Colonic mucosa (tissue), 4 donors: Measurements from ENCODE around the gene CERS6. TPM values are rescaled to one million over a fixed set of nuclear protein-coding genes. Genes with fewer than 3 reads are reported as not detected.
A peak's percentile ranks its signal among the peaks of the same experiment; 100 is the strongest.

Experiments
- DNase-seq: peaks from one replicate; pipeline ENCODE4 v3.0.0-alpha.2; 2020
- H3K27ac ChIP-seq: fragments of 200-600 bp; one replicate; pipeline ENCODE4 v1.8.0; 2021
- H3K27me3 ChIP-seq: fragments of 200-600 bp; one replicate; pipeline ENCODE4 v1.8.0; 2021
- H3K36me3 ChIP-seq: fragments of 200-600 bp; one replicate; pipeline ENCODE4 v1.8.0; 2021
- H3K4me1 ChIP-seq: fragments of 200-600 bp; one replicate; pipeline ENCODE4 v1.8.0; 2021; ENCODE audit warnings: mild to moderate bottlenecking
- H3K4me3 ChIP-seq: fragments of 200-600 bp; one replicate; pipeline ENCODE4 v1.8.0; 2021
- H3K9ac ChIP-seq, 2 donors: one replicate each; pipeline ENCODE4 v1.7.0; 2013; ENCODE audit warnings: control low read depth in 2 of 2, low read depth in 2 of 2, low read length in 2 of 2
- H3K9me3 ChIP-seq: fragments of 200-600 bp; one replicate; pipeline ENCODE4 v1.8.0; 2021
- intact Hi-C: fragments of 100-400 bp; cut with DNase I; formaldehyde crosslinking; loops from one replicate; pipeline ENCODE4 v1.14.1; 2022
- total RNA-seq, 2 donors: library from RNA; stranded (reverse); fragmentation: NEBNext Ultra II Directional in 1 of 2; extraction: Animal tissue kit (Norgen Biotek cat#: 25700) in 1 of 2; gene quantifications; one replicate each; pipeline ENCODE4 v1.2.1, GENCODE V29; 2021
- TF ChIP-seq, protein P1 (sequence below): fragments of 200-600 bp; IDR thresholded peaks from one replicate; pipeline ENCODE4 v1.8.0; 2022; ENCODE audit warnings: antibody characterized with exemption, mild to moderate bottlenecking
- donor health status: healthy.
- donor health status: DM: no; HTN: no; CAD: no.
- donor health status: DM: no; HTN: no; CAD: no.

Gene CERS6
- total RNA-seq, 2 donors from 2014 or later: 56.7 to 75.9 TPM

DNA sequence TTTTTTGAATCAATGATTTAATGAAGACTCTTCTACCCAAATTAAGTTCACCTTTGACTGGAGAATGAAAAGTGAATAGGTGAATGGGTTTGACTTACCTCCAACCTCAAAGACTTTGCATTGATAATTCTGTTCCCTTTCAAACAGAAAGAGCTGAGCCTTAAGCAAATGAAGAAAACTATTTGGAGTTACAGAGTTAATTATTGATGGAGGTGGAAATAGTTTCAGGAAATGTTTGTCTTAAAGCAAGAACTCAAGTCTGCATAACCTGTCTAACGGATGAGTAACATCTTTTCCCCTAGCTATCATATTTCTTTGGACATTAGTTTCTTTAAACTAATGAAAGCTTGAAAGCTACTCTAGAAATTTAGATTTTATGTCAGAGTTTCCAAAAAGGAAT lies 166.5 kb downstream of the CERS6 start:
- no peaks in the 10 kb centered on the region for H3K27me3 ChIP-seq
- no peak for DNase-seq
- H3K9me3 ChIP-seq: no peaks in the 10 kb centered on the region
- no peak overlapping the region for H3K9ac ChIP-seq
- no peaks in the 10 kb centered on the region for H3K4me1 ChIP-seq
- H3K27ac ChIP-seq: no peak overlapping the region
- TF ChIP-seq, protein P1, sequence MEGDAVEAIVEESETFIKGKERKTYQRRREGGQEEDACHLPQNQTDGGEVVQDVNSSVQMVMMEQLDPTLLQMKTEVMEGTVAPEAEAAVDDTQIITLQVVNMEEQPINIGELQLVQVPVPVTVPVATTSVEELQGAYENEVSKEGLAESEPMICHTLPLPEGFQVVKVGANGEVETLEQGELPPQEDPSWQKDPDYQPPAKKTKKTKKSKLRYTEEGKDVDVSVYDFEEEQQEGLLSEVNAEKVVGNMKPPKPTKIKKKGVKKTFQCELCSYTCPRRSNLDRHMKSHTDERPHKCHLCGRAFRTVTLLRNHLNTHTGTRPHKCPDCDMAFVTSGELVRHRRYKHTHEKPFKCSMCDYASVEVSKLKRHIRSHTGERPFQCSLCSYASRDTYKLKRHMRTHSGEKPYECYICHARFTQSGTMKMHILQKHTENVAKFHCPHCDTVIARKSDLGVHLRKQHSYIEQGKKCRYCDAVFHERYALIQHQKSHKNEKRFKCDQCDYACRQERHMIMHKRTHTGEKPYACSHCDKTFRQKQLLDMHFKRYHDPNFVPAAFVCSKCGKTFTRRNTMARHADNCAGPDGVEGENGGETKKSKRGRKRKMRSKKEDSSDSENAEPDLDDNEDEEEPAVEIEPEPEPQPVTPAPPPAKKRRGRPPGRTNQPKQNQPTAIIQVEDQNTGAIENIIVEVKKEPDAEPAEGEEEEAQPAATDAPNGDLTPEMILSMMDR: no peak
- H3K36me3 ChIP-seq: no peaks in the 10 kb centered on the region
- intact Hi-C loops: no loop called here
- H3K4me3 ChIP-seq: no peak overlapping the region

DNA sequence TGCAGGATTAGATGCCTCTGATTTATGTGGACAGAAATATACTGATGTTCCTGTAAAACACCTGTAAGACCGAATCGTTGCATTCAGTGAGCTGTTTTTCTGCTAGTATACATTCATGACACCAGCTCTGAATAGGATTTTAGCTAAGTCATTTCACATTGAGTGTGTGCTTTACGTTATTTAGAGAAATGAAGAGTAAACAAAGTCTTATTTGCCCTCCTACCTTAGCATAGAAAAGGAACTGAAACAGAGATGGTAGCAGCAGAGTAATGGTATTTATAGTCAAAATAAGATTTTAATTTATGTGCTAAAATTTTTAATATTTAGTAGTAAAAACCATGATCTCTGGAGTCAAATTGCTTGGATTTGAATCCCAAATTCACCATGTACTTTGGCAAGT lies 168.0 kb downstream of the CERS6 start:
- Histone ChIP-seq H3K4me1 (no peaks in the 10 kb centered on the region), H3K36me3 (no peaks in the 10 kb centered on the region), H3K9me3 (no peaks in the 10 kb centered on the region), H3K9ac (no peak overlapping the region), H3K27ac (no peak overlapping the region), H3K4me3 (no peak overlapping the region), H3K27me3 (no peaks in the 10 kb centered on the region)
- TF ChIP-seq, protein P1: no peak
- intact Hi-C loops: no loop called here
- DNase-seq: no peak

- H3K9me3 ChIP-seq: no peaks in the 10 kb centered on the region
- peak overlapping the region; percentile 32 for H3K27ac ChIP-seq
- no peaks in the 10 kb centered on the region for H3K36me3 ChIP-seq
- H3K4me3 ChIP-seq: no peak overlapping the region
- H3K9ac ChIP-seq: no peak overlapping the region
- TF ChIP-seq, protein P1: no peak
- DNase-seq: peak; percentile 48
- no peaks in the 10 kb centered on the region for H3K27me3 ChIP-seq
- no peaks in the 10 kb centered on the region for H3K4me1 ChIP-seq
- intact Hi-C loops: no loop called here
Observed at GRCh38 chr2:168626096-168626495, 170.0 kb downstream of the CERS6 start.

DNA sequence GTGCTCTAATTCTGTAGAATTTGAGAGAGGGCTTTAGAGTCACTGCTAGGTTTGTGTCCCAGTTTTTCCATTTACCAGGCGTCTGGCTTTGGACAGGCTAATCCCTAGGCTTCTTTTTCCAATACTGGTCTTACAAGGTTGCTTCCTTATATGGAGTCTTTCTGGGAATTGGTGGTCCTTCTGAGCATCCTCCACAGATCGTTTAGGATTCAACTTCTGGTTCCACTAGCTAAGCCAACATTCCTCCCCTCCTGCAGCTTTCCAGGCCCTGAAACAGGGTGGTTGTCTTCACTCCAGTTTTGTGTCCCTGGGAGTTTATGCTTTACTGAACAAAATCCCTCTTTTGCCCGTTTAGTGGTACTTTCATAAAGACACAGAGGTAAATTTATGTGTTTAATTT lies 170.6 kb downstream of the CERS6 start:
- Histone ChIP-seq H3K27ac (peak overlapping the region; percentile 32), H3K9ac (no peak overlapping the region), H3K4me1 (no peaks in the 10 kb centered on the region), H3K36me3 (no peaks in the 10 kb centered on the region), H3K9me3 (no peaks in the 10 kb centered on the region), H3K27me3 (no peaks in the 10 kb centered on the region), H3K4me3 (no peak overlapping the region)
- TF ChIP-seq, protein P1: no peak
- no peak for DNase-seq
- intact Hi-C loops: no loop called here

DNA sequence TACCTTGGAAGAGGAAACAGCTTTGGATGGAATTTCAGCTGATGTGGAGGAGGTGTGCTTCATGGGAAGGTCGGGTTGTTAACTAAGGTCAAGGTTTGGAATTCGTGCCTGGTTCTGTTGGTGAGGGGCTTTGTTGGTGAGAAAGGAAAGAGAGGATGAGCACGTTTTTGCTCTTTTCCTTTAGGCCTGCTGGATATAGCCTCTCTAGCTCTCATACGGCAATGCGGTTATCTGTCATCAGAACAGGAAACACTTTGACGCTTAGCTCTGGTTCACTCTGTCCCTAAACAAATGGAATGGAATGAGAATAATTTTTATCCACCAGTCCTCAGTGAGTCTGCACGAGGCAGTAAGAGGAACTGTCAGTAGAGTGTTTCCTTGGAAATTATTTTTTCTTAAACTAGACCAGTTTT lies 176.6 kb downstream of the CERS6 start:
- H3K27ac ChIP-seq: no peak overlapping the region
- H3K27me3 ChIP-seq: no peaks in the 10 kb centered on the region
- no peaks in the 10 kb centered on the region for H3K36me3 ChIP-seq
- intact Hi-C loops: no loop called here
- peaks cover 5% of the 10 kb centered on the region for H3K4me1 ChIP-seq
- DNase-seq: no peak
- H3K9ac ChIP-seq: no peak overlapping the region
- H3K9me3 ChIP-seq: no peaks in the 10 kb centered on the region
- TF ChIP-seq, protein P1: no peak
- no peak overlapping the region for H3K4me3 ChIP-seq

DNA sequence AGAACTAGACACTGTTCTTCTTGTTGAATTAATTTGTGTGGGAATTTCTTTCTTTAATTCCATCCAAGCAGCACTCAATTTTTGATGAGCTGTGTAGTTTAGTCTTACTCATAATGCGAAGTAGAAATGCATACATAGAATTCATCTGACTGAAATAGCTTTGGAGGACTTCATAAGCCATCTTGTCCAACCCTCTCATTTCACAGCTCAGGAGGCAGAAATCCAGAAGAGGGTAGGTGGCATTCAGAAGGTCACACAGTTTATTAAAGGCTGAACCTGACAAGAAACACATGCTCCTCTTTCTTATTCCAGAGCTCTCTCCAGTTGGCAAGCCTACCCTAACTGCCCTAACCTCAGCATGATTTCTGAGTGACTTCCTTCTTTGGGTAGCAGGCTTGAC lies 177.1 kb downstream of the CERS6 start:
- Histone ChIP-seq H3K27ac (no peak overlapping the region), H3K4me3 (no peak overlapping the region), H3K36me3 (no peaks in the 10 kb centered on the region), H3K9ac (no peak overlapping the region), H3K4me1 (peaks cover 5% of the 10 kb centered on the region), H3K27me3 (no peaks in the 10 kb centered on the region), H3K9me3 (no peaks in the 10 kb centered on the region)
- TF ChIP-seq, protein P1: no peak
- DNase-seq: no peak
- intact Hi-C loops: no loop called here
